Vagina (tissue), 2 donors: ENCODE results near the gene UBR3.

Experiments
- POLR2A ChIP-seq, 2 donors: fragments of 450-650 bp; IDR thresholded peaks; one replicate each; pipeline ENCODE4 v1.6.1; 2017; ENCODE audit warnings: antibody characterized with exemption in 2 of 2, mild to moderate bottlenecking in 2 of 2, moderate library complexity in 2 of 2
- POLR2AphosphoS5 ChIP-seq, 2 donors: sonication (generic); formaldehyde crosslinking; IDR thresholded peaks; one replicate each; pipeline ENCODE4 v1.9.0; 2017; ENCODE audit warnings: antibody characterized with exemption in 2 of 2, mild to moderate bottlenecking in 2 of 2, low read depth in 1 of 2; ENCODE audit not compliant: insufficient read depth in 1 of 2

DNA sequence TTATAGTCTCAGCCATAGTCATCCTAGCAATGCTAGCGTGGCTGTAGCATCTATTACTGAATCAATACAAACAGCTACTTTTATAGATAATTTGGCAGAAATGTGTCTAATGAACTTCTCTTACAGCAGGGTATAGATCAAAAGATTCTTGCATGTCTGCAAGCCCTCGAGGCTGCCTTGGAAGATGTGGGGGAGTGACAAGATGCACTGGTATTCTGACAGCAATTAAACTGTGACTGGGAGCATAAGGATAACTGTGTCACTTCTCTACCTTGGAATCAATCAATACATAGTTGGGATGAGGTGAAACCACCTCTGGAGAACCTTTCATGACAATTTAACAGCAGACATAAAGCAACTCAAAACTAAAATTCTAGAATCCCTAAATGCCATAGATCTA lies 291.4 kb downstream of the UBR3 start:
- TF ChIP-seq POLR2A (IDR thresholded peaks at IDR 0.05) (no peak), POLR2AphosphoS5 (IDR thresholded peaks at IDR 0.05; ENCODE audit: insufficient read depth in 1 of 2, low read depth in 1 of 2) (no peak)
